Lung (tissue), 12 donors: ENCODE measurements around the gene ZSCAN30. TPM values are rescaled to one million over a fixed set of nuclear protein-coding genes. Genes with fewer than 3 reads are reported as not detected.
"Not testable (repeated sequence)": the region's sequence is repeated elsewhere in the genome, so short reads cannot be mapped to it uniquely, and the experiment has no call there.

Experiments used
- ATAC-seq: fragments of 200-7000 bp; cut with Tn5 transposase; one replicate; pipeline ENCODE4 v1.9.1; 2020; ENCODE audit warnings: moderate number of reproducible peaks; ENCODE audit not compliant: insufficient read depth, low FRiP score
- DNase-seq, 3 donors: peaks; one replicate each; pipeline ENCODE4 v3.0.0-alpha.2; 2013 to 2017
- H3K27ac ChIP-seq, 2 donors: one replicate each; pipeline ENCODE4 v1.5.1; 2013; ENCODE audit warnings: mild to moderate bottlenecking in 2 of 2, moderate library complexity in 2 of 2, control low read depth in 1 of 2, inconsistent platforms in 1 of 2, low read depth in 1 of 2, low read length in 1 of 2
- H3K27me3 ChIP-seq, 3 donors: one replicate each; pipeline ENCODE4 v1.5.1; 2013; ENCODE audit warnings: low read length in 2 of 3; ENCODE audit not compliant: control insufficient read depth in 3 of 3, insufficient read depth in 3 of 3
- H3K36me3 ChIP-seq, 4 donors: one replicate each; pipeline ENCODE4 v1.5.1; 2013; ENCODE audit warnings: low read length in 4 of 4, mild to moderate bottlenecking in 1 of 4, moderate library complexity in 1 of 4; ENCODE audit not compliant: control insufficient read depth in 4 of 4, insufficient read depth in 4 of 4
- H3K4me1 ChIP-seq, 5 donors: one replicate each; pipeline ENCODE4 v1.5.1; 2013; ENCODE audit warnings: low read length in 5 of 5, mild to moderate bottlenecking in 2 of 5, moderate library complexity in 1 of 5; ENCODE audit not compliant: control insufficient read depth in 5 of 5, insufficient read depth in 5 of 5
- H3K4me3 ChIP-seq: one replicate; pipeline ENCODE4 v1.5.1; 2013; ENCODE audit warnings: mild to moderate bottlenecking, control low read depth, moderate library complexity
- H3K9ac ChIP-seq, 2 donors: one replicate each; pipeline ENCODE4 v1.5.1; 2013; ENCODE audit warnings: low read length in 2 of 2, control low read depth in 1 of 2; ENCODE audit not compliant: insufficient read depth in 1 of 2
- H3K9me3 ChIP-seq, 4 donors: one replicate each; pipeline ENCODE4 v1.5.1; 2013; ENCODE audit warnings: low read length in 3 of 4, mild to moderate bottlenecking in 1 of 4, moderate library complexity in 1 of 4; ENCODE audit not compliant: control insufficient read depth in 4 of 4, insufficient read depth in 3 of 4
- CTCF ChIP-seq: IDR thresholded peaks from 2 replicates; pipeline ENCODE4 v1.5.1; 2012; ENCODE audit warnings: mild to moderate bottlenecking; ENCODE audit errors: control extremely low read depth, extremely low read depth
- WGBS, 2 donors: extraction: QIAGEN DNeasy Blood & Tissue Kit; methylation state at CpG; one replicate each; pipeline ENCODE4 v1.1.7; 2013; 5-methylcytosine and 5-hydroxymethylcytosine counted together
- polyA plus RNA-seq, 2 donors: library from polyadenylated mRNA; stranded (reverse); fragments of 200-250 nt; gene quantifications; one replicate each; pipeline ENCODE4 v1.2.1, GENCODE V29; 2013
- total RNA-seq, 2 donors: library from RNA; depleted of rRNA in 1 of 2; stranded (reverse); fragments of >200 nt in 1 of 2; gene quantifications; one replicate each; pipeline ENCODE4 v1.2.1, GENCODE V29; 2014 to 2021
- donor health status: control.
- donor health status: control.
- donor health status: Bipolar disorder and iron deficiency.
- donor health status: healthy.
- donor health status: DM: yes; HTN: yes; CAD: no.

ZSCAN30 gene
- total and polyA plus RNA-seq, 4 donors: 5.7 to 42.6 (median 12.1) TPM

GRCh38 chr18:35231052-35231451 is 59.0 kb downstream of the ZSCAN30 start:
- no peak overlapping the region for H3K27ac ChIP-seq
- no peak overlapping the region for H3K4me3 ChIP-seq
- no peaks in the 10 kb centered on the region for H3K36me3 ChIP-seq
- no peaks in the 10 kb centered on the region for H3K4me1 ChIP-seq
- peak; percentile 80 to 87 (median 87) for DNase-seq
- no peaks in the 10 kb centered on the region for H3K27me3 ChIP-seq
- no peak overlapping the region for H3K9ac ChIP-seq
- ATAC-seq: peak; percentile 90
- WGBS, 2 donors: 0% methylated on average over 6 of the region's 6 CpGs
- peak; percentile 95 for TF ChIP-seq CTCF
- H3K9me3 ChIP-seq: no peaks in the 10 kb centered on the region

GRCh38 chr18:35227254-35227653 is 62.8 kb downstream of the ZSCAN30 start:
- DNase-seq: no peak
- H3K4me3 ChIP-seq: no peak overlapping the region
- no peaks in the 10 kb centered on the region for H3K4me1 ChIP-seq
- H3K9ac ChIP-seq: no peak overlapping the region
- ATAC-seq: no peak
- H3K27me3 ChIP-seq: no peaks in the 10 kb centered on the region
- no peaks in the 10 kb centered on the region for H3K36me3 ChIP-seq
- no peak overlapping the region for H3K27ac ChIP-seq
- no peak for TF ChIP-seq CTCF
- H3K9me3 ChIP-seq: no peaks in the 10 kb centered on the region
- WGBS, 2 donors: 81 to 97% methylated on average over 1 of the region's 1 CpG

GRCh38 chr18:35223797-35224196 is 66.2 kb downstream of the ZSCAN30 start:
- no peak for TF ChIP-seq CTCF
- Histone ChIP-seq H3K27ac (no peak overlapping the region), H3K4me1 (peaks cover 0 to 3% (median 0%) of the 10 kb centered on the region in 5 donors), H3K27me3 (no peaks in the 10 kb centered on the region), H3K4me3 (no peak overlapping the region), H3K36me3 (no peaks in the 10 kb centered on the region), H3K9me3 (no peaks in the 10 kb centered on the region), H3K9ac (no peak overlapping the region)
- DNase-seq (no peak), ATAC-seq (no peak)
- WGBS, 2 donors: 91 to 93% methylated on average over 3 of the region's 3 CpGs

GRCh38 chr18:35220424-35220823 is 69.6 kb downstream of the ZSCAN30 start:
- peaks cover 0 to 3% (median 0%) of the 10 kb centered on the region in 5 donors for H3K4me1 ChIP-seq
- no peak for TF ChIP-seq CTCF
- H3K36me3 ChIP-seq: no peaks in the 10 kb centered on the region
- ATAC-seq: no peak
- WGBS, 2 donors: 72 to 90% methylated on average over 6 of the region's 6 CpGs
- no peak overlapping the region for H3K27ac ChIP-seq
- no peaks in the 10 kb centered on the region for H3K9me3 ChIP-seq
- no peak for DNase-seq
- no peaks in the 10 kb centered on the region for H3K27me3 ChIP-seq
- H3K4me3 ChIP-seq: no peak overlapping the region
- H3K9ac ChIP-seq: no peak overlapping the region

GRCh38 chr18:35219331-35219730 is 70.7 kb downstream of the ZSCAN30 start:
- ATAC-seq, H3K9ac ChIP-seq, H3K27me3 ChIP-seq, H3K27ac ChIP-seq, H3K4me3 ChIP-seq, H3K36me3 ChIP-seq, H3K9me3 ChIP-seq, H3K4me1 ChIP-seq, DNase-seq: not testable (repeated sequence)
- 66 to 78% methylated on average over 4 of the region's 4 CpGs for WGBS, 2 donors

- ATAC-seq, H3K9me3 ChIP-seq, H3K4me1 ChIP-seq, H3K9ac ChIP-seq, H3K36me3 ChIP-seq, H3K27ac ChIP-seq, H3K27me3 ChIP-seq, DNase-seq, H3K4me3 ChIP-seq: not testable (repeated sequence)
- WGBS, 2 donors: 86 to 87% methylated on average over 10 of the region's 10 CpGs
Measured at GRCh38 chr18:35216611-35217010, 73.4 kb downstream of the ZSCAN30 start.
